GM19035 (cell line): Measurements from ENCODE around the gene RPP38.

Experiments
- ATAC-seq: cut with Tn5 transposase; IDR thresholded peaks from one replicate; pipeline ENCODE4 v1.9.1; 2021; ENCODE audit not compliant: unreplicated experiment

RPP38 gene

GRCh38 chr10:15149042-15149771, 52.1 kb downstream of the RPP38 start:
- no peak for ATAC-seq

- no peak for ATAC-seq
Measured at GRCh38 chr10:15150563-15150962, 53.4 kb downstream of the RPP38 start.

GRCh38 chr10:15152556-15152955, 55.4 kb downstream of the RPP38 start:
- ATAC-seq, result no peak
